Calu3 (cell line): ENCODE results near the gene RGS3. TPM values are rescaled to one million over a fixed set of nuclear protein-coding genes. Genes with fewer than 3 reads are reported as not detected.

Experiments
- BruUV-seq: library from RNA; stranded (reverse); fragments of 400-500 nt; replicated peaks from 2 replicates; lab custom pipeline; 2021; lab: Mats Ljungman, UMichigan
- CTCF ChIA-PET: fragments of 300-600 bp; sonication (Branson Sonifier 250); formaldehyde crosslinking; loops from one replicate; lab custom pipeline; 2022; ENCODE audit warnings: antibody characterized with exemption; lab: Charles Lee
- DNase-seq: peaks from one replicate; pipeline ENCODE4 v3.0.0; 2022
- H3K27ac Mint-ChIP-seq: one replicate; pipeline ENCODE4 v1.8.0; 2022; ENCODE audit warnings: mixed read lengths; ENCODE audit not compliant: unreplicated experiment
- H3K27me3 Mint-ChIP-seq: one replicate; pipeline ENCODE4 v1.8.0; 2022; ENCODE audit warnings: mixed read lengths; ENCODE audit not compliant: unreplicated experiment
- H3K36me3 Mint-ChIP-seq: one replicate; pipeline ENCODE4 v1.8.0; 2022; ENCODE audit warnings: mild to moderate bottlenecking, moderate library complexity, mixed read lengths; ENCODE audit not compliant: insufficient read depth, unreplicated experiment
- H3K4me1 Mint-ChIP-seq: one replicate; pipeline ENCODE4 v1.8.0; 2022; ENCODE audit warnings: mild to moderate bottlenecking, low read depth, mixed read lengths; ENCODE audit not compliant: unreplicated experiment
- H3K4me3 Mint-ChIP-seq: one replicate; pipeline ENCODE4 v1.8.0; 2022; ENCODE audit warnings: mild to moderate bottlenecking, low read depth, moderate library complexity, mixed read lengths; ENCODE audit not compliant: unreplicated experiment
- H3K9me3 Mint-ChIP-seq: one replicate; pipeline ENCODE4 v1.8.0; 2022; ENCODE audit warnings: low read depth, mixed read lengths; ENCODE audit not compliant: unreplicated experiment
- intact Hi-C: fragments of 100-400 bp; cut with micrococcal nuclease; formaldehyde crosslinking; loops from one replicate; pipeline ENCODE4 v1.10.0; 2022; ENCODE audit not compliant: unreplicated experiment
- total RNA-seq: library from RNA; stranded (reverse); gene quantifications from 2 replicates; pipeline ENCODE4 v1.2.3, GENCODE V29; 2022
- TF ChIP-seq, protein P1 (sequence below): fragments of 200-600 bp; IDR thresholded peaks from one replicate; pipeline ENCODE4 v1.8.0; 2022; ENCODE audit warnings: antibody characterized with exemption; ENCODE audit not compliant: unreplicated experiment

Gene RGS3
- total RNA-seq, 1 experiment from 2014 or later = 61.8 TPM

DNA sequence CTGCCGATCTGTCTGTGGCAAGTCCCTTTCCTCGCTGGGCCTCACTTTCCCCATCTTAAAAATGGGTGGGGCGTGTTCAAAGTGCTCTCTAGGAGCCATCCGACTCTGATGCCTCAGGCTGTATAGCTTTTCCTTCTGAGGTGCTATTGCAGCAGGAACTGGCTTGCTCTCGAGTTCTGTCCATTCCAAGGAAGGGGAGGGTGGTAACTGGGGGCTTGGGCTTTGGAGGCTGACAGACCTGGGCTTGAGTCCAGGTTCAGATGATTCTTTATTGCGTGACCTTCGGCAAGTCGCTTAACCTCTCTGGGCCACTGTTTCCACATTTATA lies 139.5 kb downstream of the RGS3 start:
- BruUV-seq = no TSS peak
- no peaks in the 10 kb centered on the region for H3K4me1 Mint-ChIP-seq
- CTCF ChIA-PET = interaction anchor here (0.9 to 1.5 kb wide), 5 partner anchors 10 to 55 kb away, joined by 3 to 7 read pairs (median 4); no protein-coding TSS in a partner anchor
- H3K9me3 Mint-ChIP-seq = no peaks in the 10 kb centered on the region
- H3K4me3 Mint-ChIP-seq = no peak overlapping the region
- DNase-seq = no peak
- TF ChIP-seq, protein P1, sequence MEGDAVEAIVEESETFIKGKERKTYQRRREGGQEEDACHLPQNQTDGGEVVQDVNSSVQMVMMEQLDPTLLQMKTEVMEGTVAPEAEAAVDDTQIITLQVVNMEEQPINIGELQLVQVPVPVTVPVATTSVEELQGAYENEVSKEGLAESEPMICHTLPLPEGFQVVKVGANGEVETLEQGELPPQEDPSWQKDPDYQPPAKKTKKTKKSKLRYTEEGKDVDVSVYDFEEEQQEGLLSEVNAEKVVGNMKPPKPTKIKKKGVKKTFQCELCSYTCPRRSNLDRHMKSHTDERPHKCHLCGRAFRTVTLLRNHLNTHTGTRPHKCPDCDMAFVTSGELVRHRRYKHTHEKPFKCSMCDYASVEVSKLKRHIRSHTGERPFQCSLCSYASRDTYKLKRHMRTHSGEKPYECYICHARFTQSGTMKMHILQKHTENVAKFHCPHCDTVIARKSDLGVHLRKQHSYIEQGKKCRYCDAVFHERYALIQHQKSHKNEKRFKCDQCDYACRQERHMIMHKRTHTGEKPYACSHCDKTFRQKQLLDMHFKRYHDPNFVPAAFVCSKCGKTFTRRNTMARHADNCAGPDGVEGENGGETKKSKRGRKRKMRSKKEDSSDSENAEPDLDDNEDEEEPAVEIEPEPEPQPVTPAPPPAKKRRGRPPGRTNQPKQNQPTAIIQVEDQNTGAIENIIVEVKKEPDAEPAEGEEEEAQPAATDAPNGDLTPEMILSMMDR = no peak
- H3K27ac Mint-ChIP-seq = no peak overlapping the region
- intact Hi-C loops = no loop called here
- peaks cover 18% of the 10 kb centered on the region for H3K36me3 Mint-ChIP-seq
- no peaks in the 10 kb centered on the region for H3K27me3 Mint-ChIP-seq

DNA sequence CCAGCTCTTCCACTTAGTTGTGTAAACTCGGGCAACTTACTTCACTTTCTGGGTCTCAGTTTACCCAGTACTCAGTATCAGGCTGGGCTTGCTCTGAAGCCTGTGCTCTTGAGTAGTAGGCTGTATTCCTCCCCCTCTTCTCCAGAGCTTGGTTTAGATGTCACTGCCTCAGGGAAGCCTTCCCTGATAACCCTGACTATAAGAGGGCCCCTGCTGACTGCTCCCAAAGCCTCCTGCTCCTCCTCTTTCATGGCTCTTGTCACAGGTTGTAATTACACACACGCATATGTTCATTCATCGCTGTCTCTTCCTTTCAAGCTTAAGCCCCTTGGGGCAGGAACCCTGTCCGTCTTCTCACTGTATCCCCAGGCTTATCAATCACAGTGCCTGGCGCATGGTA lies 140.2 kb downstream of the RGS3 start:
- Mint-ChIP-seq H3K4me3 (no peak overlapping the region), H3K36me3 (peaks cover 12% of the 10 kb centered on the region), H3K9me3 (no peaks in the 10 kb centered on the region), H3K4me1 (no peaks in the 10 kb centered on the region), H3K27me3 (no peaks in the 10 kb centered on the region), H3K27ac (no peak overlapping the region)
- DNase-seq = no peak
- CTCF ChIA-PET = interaction anchor here (0.9 kb wide), 1 partner anchor 11 kb away, joined by 3 read pairs; no protein-coding TSS in a partner anchor
- TF ChIP-seq, protein P1 = no peak
- intact Hi-C loops = no loop called here
- no TSS peak for BruUV-seq

DNA sequence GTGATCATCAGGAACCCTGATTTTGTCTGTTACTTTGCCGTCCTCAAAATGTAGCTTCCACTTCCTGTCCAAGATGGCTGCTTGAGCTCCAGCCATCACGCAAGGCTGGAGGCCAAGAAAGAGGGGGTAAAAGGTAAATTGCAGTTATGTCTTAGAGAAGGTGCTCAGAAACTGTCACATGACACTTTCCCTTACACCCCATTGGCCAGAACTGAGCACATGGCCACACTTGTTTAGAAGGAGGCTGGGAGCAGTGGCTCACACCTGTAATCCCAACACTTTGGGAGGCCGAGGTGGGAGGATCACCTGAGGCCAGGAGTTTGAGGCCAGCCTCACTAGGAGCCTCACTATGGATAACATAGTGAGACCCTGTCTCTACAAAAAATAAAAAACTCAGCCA lies 140.9 kb downstream of the RGS3 start:
- Mint-ChIP-seq H3K4me3 (no peak overlapping the region), H3K9me3 (no peaks in the 10 kb centered on the region), H3K4me1 (peaks cover 4% of the 10 kb centered on the region), H3K27me3 (no peaks in the 10 kb centered on the region), H3K36me3 (peaks cover 14% of the 10 kb centered on the region), H3K27ac (no peak overlapping the region)
- DNase-seq = no peak
- CTCF ChIA-PET = no interaction called here
- no TSS peak for BruUV-seq
- TF ChIP-seq, protein P1 = no peak
- intact Hi-C loops = no loop called here

DNA sequence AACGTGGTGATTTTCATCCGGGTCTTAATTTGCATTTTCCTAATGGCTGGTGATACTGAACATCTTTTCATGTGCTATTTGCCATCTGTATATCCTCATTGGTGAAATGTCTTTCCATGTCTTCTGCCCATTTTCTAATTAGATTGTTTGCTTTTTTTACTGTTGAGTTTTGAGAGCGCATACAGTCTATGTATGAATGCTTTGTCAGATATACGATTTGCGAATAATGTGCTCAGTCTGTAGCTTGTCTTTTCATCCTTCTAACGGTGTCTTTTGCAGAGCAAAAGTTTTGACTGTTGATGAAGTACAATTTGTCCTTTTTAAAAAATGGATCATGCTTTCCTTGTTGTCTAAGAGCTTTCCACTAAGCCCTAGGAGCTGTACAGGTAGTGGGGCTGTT lies 143.0 kb downstream of the RGS3 start:
- peaks cover 13% of the 10 kb centered on the region for H3K36me3 Mint-ChIP-seq
- no TSS peak for BruUV-seq
- intact Hi-C loops = loop anchor here (5.0 kb wide), 1 partner anchor 51 kb away; no protein-coding TSS in a partner anchor

More for the DNA sequence above, 143.0 kb downstream of the RGS3 start:
- DNase-seq = no peak
- CTCF ChIA-PET = no interaction called here
- peaks cover 19% of the 10 kb centered on the region for H3K4me1 Mint-ChIP-seq
- TF ChIP-seq, protein P1 = no peak
- H3K27ac Mint-ChIP-seq = no peak overlapping the region
- no peaks in the 10 kb centered on the region for H3K9me3 Mint-ChIP-seq
- no peak overlapping the region for H3K4me3 Mint-ChIP-seq
- no peaks in the 10 kb centered on the region for H3K27me3 Mint-ChIP-seq
